HT1080 (cell line): ENCODE measurements around the gene INF2. TPM values are rescaled to one million over a fixed set of nuclear protein-coding genes. Genes with fewer than 3 reads are reported as not detected.

ENCODE experiments used
- DNase-seq: peaks from one replicate; pipeline ENCODE4 v3.0.0-alpha.2; 2015; ENCODE audit warnings: low read depth
- small RNA-seq: library from RNA; depleted of rRNA; stranded (forward); fragments of <200 nt; gene quantifications from one replicate; pipeline ENCODE3, GENCODE V24; 2014
- total RNA-seq: library from RNA; depleted of rRNA; stranded (reverse); fragments of >200 nt; shearing (Covaris generic); gene quantifications from 2 replicates; pipeline ENCODE4 v1.2.3, GENCODE V29; 2014; rRNA removed

INF2 gene
- total RNA-seq, 1 experiment from 2014 or later, result 80.0 TPM

- DNase-seq, result peak; percentile 75
These were observed 79.3 kb downstream of the INF2 start for GRCh38 chr14:104768437-104769323.

- no peak for DNase-seq
These were observed 80.1 kb downstream of the INF2 start for GRCh38 chr14:104769324-104770071.

GRCh38 chr14:104770072-104770579, 80.7 kb downstream of the INF2 start:
- no peak for DNase-seq

GRCh38 chr14:104770851-104771272, 81.4 kb downstream of the INF2 start:
- DNase-seq, result no peak

GRCh38 chr14:104771374-104771773, 82.0 kb downstream of the INF2 start:
- DNase-seq, result no peak

Small RNA genes lying within 50 kb of the gene (small RNA-seq; reads per million reads assigned to genes)
- not detected for gene MIR4710

Other genes starting within 250 kb of the INF2 start
- not detected in 2 replicates for gene C14orf180, start 109.9 kb upstream of the INF2 start, total RNA-seq
- gene TMEM179, start 84.8 kb upstream of the INF2 start, total RNA-seq, result 0.34 TPM in 1 of 2 replicates, not detected in the other
- 2.1 and 2.8 TPM in 2 replicates for gene ADSS1, start 34.6 kb downstream of the INF2 start, total RNA-seq
- gene SIVA1, start 63.5 kb downstream of the INF2 start, total RNA-seq, result 139 and 242 TPM in 2 replicates
- 147 and 173 TPM in 2 replicates for gene AKT1, start 106.1 kb downstream of the INF2 start, total RNA-seq
- gene ZBTB42, start 111.5 kb downstream of the INF2 start, total RNA-seq, result 4.6 and 5.5 TPM in 2 replicates
- gene CEP170B, start 175.7 kb downstream of the INF2 start, total RNA-seq, result 17.9 and 21.3 TPM in 2 replicates
- 0.02 and 0.10 TPM in 2 replicates for gene PLD4, start 235.3 kb downstream of the INF2 start, total RNA-seq